Fibroblast of villous mesenchyme (primary cell): ENCODE results near the gene RPUSD1. TPM values are rescaled to one million over a fixed set of nuclear protein-coding genes. Genes with fewer than 3 reads are reported as not detected.

Experiments used
- DNase-seq: peaks from one replicate; pipeline ENCODE4 v3.0.0-alpha.2; 2010; ENCODE audit warnings: low read depth
- H3K4me3 ChIP-seq: 2 replicates; pipeline ENCODE4 v1.5.1; 2011; ENCODE audit warnings: low read depth, mild to moderate bottlenecking, low read length
- CTCF ChIP-seq: IDR thresholded peaks from 2 replicates; pipeline ENCODE4 v1.5.1; 2012; ENCODE audit warnings: low read depth, mild to moderate bottlenecking, low read length; ENCODE audit not compliant: insufficient read depth
- total RNA-seq: library from RNA; depleted of rRNA; stranded (reverse); fragments of >200 nt; gene quantifications from 2 replicates; pipeline ENCODE4 v1.2.3, GENCODE V29; 2012

Gene RPUSD1
- total RNA-seq, 1 donor: 21.2 TPM

- H3K4me3 ChIP-seq: no peak overlapping the region
- no peak for DNase-seq
- TF ChIP-seq CTCF: no peak
These were observed 11.1 kb upstream of the RPUSD1 start for GRCh38 chr16:799111-799947.

GRCh38 chr16:798666-799065 is 10.5 kb upstream of the RPUSD1 start:
- DNase-seq: no peak
- TF ChIP-seq CTCF: no peak
- no peak overlapping the region for H3K4me3 ChIP-seq

GRCh38 chr16:797686-798085 is 9.5 kb upstream of the RPUSD1 start:
- DNase-seq: no peak
- no peak overlapping the region for H3K4me3 ChIP-seq
- TF ChIP-seq CTCF: no peak

- no peak overlapping the region for H3K4me3 ChIP-seq
- TF ChIP-seq CTCF: no peak
- no peak for DNase-seq
These were observed 8.9 kb upstream of the RPUSD1 start for GRCh38 chr16:797120-797420.

DNA sequence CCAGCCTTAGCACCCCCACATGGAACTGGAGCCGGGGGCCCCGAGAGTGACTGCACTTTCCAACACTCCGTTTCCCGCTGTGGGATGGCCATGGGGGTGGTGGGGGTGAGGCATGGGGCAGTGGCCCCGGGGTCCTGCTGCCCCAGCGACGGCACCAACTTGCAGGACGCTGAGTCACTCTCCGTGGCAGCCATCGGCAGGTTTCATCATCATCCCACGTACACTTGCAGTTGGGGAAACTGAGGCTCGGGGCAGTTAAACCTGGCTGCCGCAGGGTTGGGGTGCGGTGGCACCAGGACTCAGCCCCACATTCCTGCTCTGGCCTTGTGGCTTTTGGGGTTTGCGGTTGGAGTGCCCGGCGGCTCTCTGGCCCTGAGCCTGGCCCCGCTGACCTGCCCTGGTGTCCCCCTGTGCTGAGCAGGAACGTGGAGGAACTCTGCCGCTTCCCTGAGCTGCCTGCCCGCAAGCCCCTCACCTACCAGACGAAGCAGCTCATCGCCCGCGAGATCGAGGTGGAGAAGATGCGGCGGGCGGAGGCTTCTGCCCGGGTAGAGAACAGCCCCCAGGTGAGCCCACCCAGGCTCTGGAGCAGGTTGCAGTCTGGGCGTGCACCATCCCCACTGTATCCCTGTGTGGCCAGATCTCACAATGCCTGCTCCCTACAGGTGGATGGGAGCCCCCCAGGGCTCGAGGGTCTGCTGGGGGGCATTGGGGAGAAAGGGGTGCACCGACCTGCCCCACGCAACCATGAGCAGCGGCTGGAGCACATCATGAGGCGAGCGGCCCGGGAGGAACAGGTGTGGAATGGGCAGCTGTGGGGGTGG is 8.3 kb upstream of the RPUSD1 start:
- no peak for DNase-seq
- H3K4me3 ChIP-seq: no peak overlapping the region
- no peak for TF ChIP-seq CTCF

GRCh38 chr16:795580-796229 is 7.5 kb upstream of the RPUSD1 start:
- H3K4me3 ChIP-seq: no peak overlapping the region
- no peak for DNase-seq
- no peak for TF ChIP-seq CTCF
